Ovary (tissue), 3 donors: ENCODE results near the gene WASL.

Experiments
- EP300 ChIP-seq: sonication (generic); formaldehyde crosslinking; IDR thresholded peaks from one replicate; pipeline ENCODE4 v1.6.1; 2017; ENCODE audit warnings: antibody characterized with exemption
- POLR2A ChIP-seq: fragments of 450-650 bp; IDR thresholded peaks from one replicate; pipeline ENCODE4 v1.6.1; 2017; ENCODE audit warnings: antibody characterized with exemption, mild to moderate bottlenecking, moderate library complexity
- TF ChIP-seq, protein P1 (sequence below), 3 donors: fragments of 450-650 bp in 2 of 3; fragments of 200-600 bp in 1 of 3; IDR thresholded peaks; one replicate each; pipeline versions ENCODE4 v1.5.1 to v1.8.0; 2016 to 2022; ENCODE audit warnings: antibody characterized with exemption in 3 of 3, mild to moderate bottlenecking in 1 of 3
- donor health status: DM: no; HTN: no; CAD: no.

DNA sequence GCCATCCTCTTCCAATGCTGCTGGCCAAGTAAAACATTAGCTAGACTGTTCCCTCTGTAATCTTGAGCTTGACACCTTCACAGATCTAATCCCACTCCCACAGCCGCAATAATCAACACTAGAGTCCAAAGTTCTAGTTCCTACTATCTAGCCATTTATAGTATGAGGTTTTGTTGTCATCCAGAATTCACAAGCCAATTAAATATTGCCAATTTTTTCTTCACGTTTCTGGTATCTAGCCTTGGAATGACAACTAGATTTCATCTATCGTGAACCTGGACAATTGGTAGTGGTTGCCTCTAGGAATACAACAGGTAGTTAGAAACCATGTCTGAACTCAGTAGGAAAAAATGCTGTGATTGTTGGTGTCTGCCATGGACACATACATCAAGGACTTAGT is 10.4 kb downstream of the WASL start:
- TF ChIP-seq, protein P1, sequence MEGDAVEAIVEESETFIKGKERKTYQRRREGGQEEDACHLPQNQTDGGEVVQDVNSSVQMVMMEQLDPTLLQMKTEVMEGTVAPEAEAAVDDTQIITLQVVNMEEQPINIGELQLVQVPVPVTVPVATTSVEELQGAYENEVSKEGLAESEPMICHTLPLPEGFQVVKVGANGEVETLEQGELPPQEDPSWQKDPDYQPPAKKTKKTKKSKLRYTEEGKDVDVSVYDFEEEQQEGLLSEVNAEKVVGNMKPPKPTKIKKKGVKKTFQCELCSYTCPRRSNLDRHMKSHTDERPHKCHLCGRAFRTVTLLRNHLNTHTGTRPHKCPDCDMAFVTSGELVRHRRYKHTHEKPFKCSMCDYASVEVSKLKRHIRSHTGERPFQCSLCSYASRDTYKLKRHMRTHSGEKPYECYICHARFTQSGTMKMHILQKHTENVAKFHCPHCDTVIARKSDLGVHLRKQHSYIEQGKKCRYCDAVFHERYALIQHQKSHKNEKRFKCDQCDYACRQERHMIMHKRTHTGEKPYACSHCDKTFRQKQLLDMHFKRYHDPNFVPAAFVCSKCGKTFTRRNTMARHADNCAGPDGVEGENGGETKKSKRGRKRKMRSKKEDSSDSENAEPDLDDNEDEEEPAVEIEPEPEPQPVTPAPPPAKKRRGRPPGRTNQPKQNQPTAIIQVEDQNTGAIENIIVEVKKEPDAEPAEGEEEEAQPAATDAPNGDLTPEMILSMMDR (IDR thresholded peaks at IDR 0.05) = no peak
- TF ChIP-seq POLR2A (no peak), EP300 (no peak)
